H54 (cell line): Measurements from ENCODE around the gene ZNF550.
A peak's percentile ranks its signal among the peaks of the same experiment; 100 is the strongest.

Source experiments
- DNase-seq: peaks from one replicate; pipeline ENCODE4 v3.0.0; 2011; ENCODE audit warnings: low spot score, mixed read lengths; ENCODE audit not compliant: insufficient read length
- FAIRE-seq: peaks from 3 replicates; lab custom pipeline; 2011; peaks lifted over from hg19 to GRCh38; lab: Jason Lieb, UNC
- POLR2A ChIP-seq: IDR thresholded peaks from 2 replicates; pipeline ENCODE4 v1.6.1; 2011; ENCODE audit warnings: low read depth, mild to moderate bottlenecking, low read length

The ZNF550 gene

GRCh38 chr19:57559404-57560025, at the start of gene ZNF550:
Gene ZNF550, minus strand, starts transcription at chr19:57559863. Its CDS starts 181 bp downstream, at chr19:57559682.
- DNase-seq, result peak; percentile 96
- FAIRE-seq, result peak; percentile 15
- TF ChIP-seq POLR2A, result peak; percentile 93

- no peak for TF ChIP-seq POLR2A
- FAIRE-seq (no peak), DNase-seq (no peak)
Measured at GRCh38 chr19:57606931-57607330, 47.3 kb upstream of the ZNF550 start.

DNA sequence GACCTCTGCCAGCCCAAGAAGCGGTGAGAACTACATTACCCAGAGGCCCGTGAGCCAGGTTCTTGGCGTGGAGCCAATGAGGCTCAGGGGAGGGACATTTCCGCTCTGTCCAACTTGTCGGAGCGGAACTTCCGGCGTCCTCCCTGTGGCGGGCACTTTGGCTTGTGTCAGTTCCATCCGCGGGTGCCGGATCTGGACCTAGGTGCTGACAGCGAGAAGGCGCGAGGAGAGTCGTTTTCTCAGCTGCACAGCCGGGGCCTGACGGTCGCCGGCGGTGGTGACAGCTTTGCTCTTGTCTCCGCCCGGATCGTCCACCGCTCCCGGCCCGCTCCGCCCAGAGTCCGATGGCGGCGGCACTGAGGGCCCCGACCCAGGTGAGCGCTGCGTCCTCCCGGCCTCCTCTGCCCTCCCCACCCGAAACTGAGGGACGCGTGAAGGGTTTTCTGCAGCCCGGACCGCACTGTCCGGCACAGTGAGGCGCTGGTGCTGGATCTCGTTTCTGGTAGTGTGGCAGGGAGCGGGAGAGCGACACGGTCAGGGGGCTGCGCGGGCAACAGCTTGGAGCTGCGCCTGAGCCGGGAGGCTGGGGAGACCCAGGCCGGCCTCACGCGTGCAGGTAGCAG, 40.2 kb upstream of the ZNF550 start, which contains the start of gene ZNF530:
ZNF530 (plus strand) TSS at position 125 of the 623 bp plus-strand sequence. CDS start 4,461 bp downstream, outside the sequence.
- DNase-seq (peak; percentile 96), FAIRE-seq (peak; percentile 45)
- peak; percentile 87 for TF ChIP-seq POLR2A

DNA sequence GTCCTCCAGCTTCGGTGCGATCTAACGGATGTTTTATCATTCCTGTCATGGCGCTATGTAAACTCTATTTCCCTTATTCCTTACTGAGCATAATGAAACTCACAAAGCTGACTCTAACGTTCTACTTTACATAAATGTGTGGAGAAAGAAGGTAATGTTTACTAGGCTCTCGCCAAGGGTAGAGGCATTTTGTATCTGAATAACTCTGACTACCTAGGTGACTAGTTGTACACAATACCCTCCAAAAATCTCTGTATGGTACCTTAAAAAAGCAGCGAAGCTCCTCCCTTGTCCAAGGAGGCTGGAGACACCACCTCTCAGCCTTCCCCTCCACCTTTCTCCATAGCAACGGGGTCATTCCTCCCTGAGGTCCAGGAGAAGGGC, 39.7 kb upstream of the ZNF550 start:
- no peak for FAIRE-seq

DNA sequence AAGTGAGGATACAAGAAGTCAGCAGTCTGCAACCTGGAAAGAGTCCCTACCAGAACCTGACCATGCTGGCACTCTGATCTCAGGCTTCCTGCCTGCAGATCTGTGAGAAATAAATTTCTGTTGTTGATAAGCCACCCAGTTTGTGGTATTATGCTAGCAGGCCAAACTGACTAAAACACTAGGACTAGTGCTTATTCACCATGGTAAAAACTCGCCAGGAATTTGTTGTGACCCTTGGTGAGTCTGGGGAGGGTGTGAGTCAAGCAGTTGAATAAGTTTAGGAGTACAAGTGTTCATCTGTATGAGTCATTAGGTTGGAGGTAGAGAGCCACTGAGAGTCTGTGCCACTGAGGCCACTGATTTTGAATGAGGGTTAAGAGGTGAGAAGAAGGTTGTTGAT, 27.9 kb upstream of the ZNF550 start:
- FAIRE-seq, result peak; percentile 36
- no peak for TF ChIP-seq POLR2A
- peak; percentile 97 for DNase-seq

More for the DNA sequence above, 39.7 kb upstream of the ZNF550 start:
- DNase-seq, result no peak
- no peak for TF ChIP-seq POLR2A

- DNase-seq, result no peak
- TF ChIP-seq POLR2A, result no peak; the same call in 1 of the 2 replicates
- no peak for FAIRE-seq
Measured at GRCh38 chr19:57583521-57584416, 24.1 kb upstream of the ZNF550 start, which contains the start of gene ZIK1. Gene ZIK1, plus strand, starts transcription at chr19:57584145. Its CDS starts 212 bp downstream, at chr19:57584357.

DNA sequence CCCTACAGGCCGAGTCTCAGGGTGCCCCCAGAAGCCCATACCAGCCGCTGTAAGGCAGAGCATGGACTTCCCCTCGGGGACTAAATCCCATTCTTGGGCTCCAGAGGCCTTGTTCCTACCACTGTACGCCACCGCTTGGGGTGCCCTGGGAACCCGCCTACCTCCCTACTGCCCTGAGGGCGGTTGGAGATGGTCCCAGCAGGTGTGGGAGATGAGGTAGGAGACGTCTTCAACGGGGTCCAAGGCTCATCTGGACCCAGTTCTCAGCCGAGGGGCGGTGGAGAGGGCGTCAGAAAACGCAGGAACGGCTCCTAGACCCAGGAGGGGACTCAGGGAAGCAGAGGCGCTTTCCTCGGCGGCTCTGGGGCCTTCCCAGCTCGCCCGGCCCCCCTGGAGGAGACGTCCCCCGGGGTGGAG, 23.4 kb upstream of the ZNF550 start:
- DNase-seq, result no peak
- no peak for TF ChIP-seq POLR2A
- FAIRE-seq, result no peak

DNA sequence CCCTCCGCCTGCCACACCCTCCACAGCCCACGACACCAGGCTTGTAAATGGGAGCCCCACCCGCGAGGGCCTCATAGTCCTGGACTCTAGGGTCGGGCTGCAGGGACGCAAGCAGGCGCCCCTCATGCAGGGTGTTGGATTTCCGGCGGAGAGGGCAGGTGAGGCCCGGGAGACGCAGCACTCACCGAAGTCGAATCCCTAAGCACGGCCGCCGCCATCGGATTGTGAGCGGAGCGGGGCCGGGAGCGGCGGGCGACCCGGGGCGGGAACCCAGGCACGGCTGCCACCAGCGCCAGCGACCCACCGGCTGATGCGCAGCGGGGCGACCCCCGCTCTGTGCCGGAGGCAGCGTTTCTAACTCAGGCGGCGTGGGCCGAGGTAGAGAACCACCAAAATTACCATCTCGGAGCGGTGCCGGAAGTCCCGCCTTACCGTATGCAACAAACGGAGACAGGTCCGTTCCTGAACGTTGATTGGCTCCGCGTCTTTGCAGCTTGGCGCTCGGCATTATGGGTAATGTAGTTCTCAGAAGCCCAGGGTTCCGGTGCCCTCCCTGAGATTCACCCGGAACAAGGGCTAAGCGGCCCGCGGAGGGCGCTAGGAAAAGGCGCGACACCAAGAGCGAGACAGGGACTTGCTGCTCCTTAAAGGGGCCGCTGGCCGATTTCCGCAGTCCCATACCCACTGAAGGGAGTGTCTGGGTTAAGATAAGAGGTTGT, 19.0 kb upstream of the ZNF550 start, which contains the start of gene ZNF416:
ZNF416 (minus strand) TSS at position 425 of the 719 bp plus-strand sequence; CDS start at position 218, 207 bp downstream.
- peak; percentile 62 for FAIRE-seq
- TF ChIP-seq POLR2A, result peak; percentile 55; the same call in 1 of the 2 replicates
- DNase-seq, result peak; percentile 99

DNA sequence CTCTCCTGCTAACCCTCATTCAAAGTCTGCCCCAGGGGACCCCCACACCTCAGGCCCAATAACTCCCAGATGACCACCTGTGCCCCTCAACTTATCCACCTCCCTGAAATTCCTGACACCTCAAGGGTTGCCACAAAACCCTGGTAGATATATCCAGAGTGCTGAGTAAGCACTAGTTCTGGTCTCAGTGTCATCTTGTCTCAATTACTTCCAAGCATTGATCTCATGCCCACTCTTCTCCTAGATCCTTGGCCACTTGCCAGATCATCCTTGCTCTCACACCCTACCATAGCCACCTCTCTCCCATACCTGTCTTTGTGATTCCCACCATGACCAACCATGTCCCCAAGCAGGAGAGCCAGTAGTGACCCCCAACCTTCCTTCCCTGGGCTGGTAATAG, 17.0 kb upstream of the ZNF550 start:
- TF ChIP-seq POLR2A, result no peak
- FAIRE-seq, result no peak
- no peak for DNase-seq

- no peak for FAIRE-seq
- no peak for DNase-seq
- TF ChIP-seq POLR2A, result no peak
Measured at GRCh38 chr19:57572415-57572947, 12.8 kb upstream of the ZNF550 start.

DNA sequence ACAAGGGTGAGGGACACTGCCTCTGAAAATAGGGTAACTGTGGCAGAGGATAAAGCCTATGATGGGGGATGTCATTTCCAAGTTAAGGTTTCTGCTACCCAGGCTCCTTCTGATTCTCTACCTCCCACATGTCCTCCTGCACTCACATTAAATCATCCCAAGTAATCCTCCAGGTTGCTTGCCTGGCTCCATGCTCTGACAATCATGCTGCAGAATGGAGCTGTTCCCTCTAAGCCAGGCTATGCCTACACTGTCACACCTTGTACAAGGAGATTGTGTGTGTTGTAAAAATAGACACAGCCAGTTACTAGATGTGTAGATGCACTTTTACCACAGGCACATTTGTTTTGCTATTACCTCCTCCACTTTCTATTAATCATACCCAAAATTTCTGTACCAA, 11.0 kb upstream of the ZNF550 start:
- no peak for TF ChIP-seq POLR2A
- FAIRE-seq (no peak), DNase-seq (no peak)

GRCh38 chr19:57566396-57567265, 7.0 kb upstream of the ZNF550 start:
- no peak for TF ChIP-seq POLR2A
- FAIRE-seq (no peak), DNase-seq (no peak)
